Measurements from ENCODE around the gene TADA2B. TPM values are rescaled to one million over a fixed set of nuclear protein-coding genes. Genes with fewer than 3 reads are reported as not detected.

TADA2B gene
- total RNA-seq, 1 donor from 2014 or later = 19.8 TPM

GRCh38 chr4:7087036-7087435, 43.9 kb downstream of the TADA2B start:
- H3K4me2 ChIP-seq (ENCODE audit: low read length) = no peak overlapping the region

GRCh38 chr4:7089213-7089986, 46.2 kb downstream of the TADA2B start:
- FAIRE-seq = no peak
- peaks cover 44% of the 10 kb centered on the region for H3K27me3 Mint-ChIP-seq (ENCODE audit: low read depth, unreplicated experiment)

More at GRCh38 chr4:7087036-7087435, 43.9 kb downstream of the TADA2B start:
- peaks cover 9% of the 10 kb centered on the region for H3K9me3 Mint-ChIP-seq (ENCODE audit: unreplicated experiment)
- H3K27ac ChIP-seq (ENCODE audit: low read depth, low read length) = no peak overlapping the region
- H3K36me3 ChIP-seq (ENCODE audit: insufficient read depth, low read length) = no peaks in the 10 kb centered on the region
- no peak overlapping the region for H2AFZ ChIP-seq (ENCODE audit: low read depth, low read length)
- peaks cover 44% of the 10 kb centered on the region for H3K27me3 Mint-ChIP-seq (ENCODE audit: low read depth, unreplicated experiment)
- H3K4me1 ChIP-seq (ENCODE audit: insufficient read depth, low read length) = peaks cover 3% of the 10 kb centered on the region
- DNase-seq (ENCODE audit: low read depth) (no peak), FAIRE-seq (no peak)
- H3K4me3 Mint-ChIP-seq (ENCODE audit: unreplicated experiment) = no peak overlapping the region
- no peaks in the 10 kb centered on the region for H4K20me1 ChIP-seq (ENCODE audit: insufficient read depth, low read length)
- H3K36me3 Mint-ChIP-seq (ENCODE audit: low read depth, unreplicated experiment) = no peaks in the 10 kb centered on the region
- no peak overlapping the region for H3K27ac Mint-ChIP-seq (ENCODE audit: unreplicated experiment)
- H3K79me2 ChIP-seq (ENCODE audit: insufficient read depth, low read length) = no peaks in the 10 kb centered on the region
- peaks cover 34% of the 10 kb centered on the region for H3K27me3 ChIP-seq (ENCODE audit: insufficient read depth, low read length)
- H3K9ac ChIP-seq (ENCODE audit: low read length) = no peak overlapping the region
- H3K4me1 Mint-ChIP-seq (ENCODE audit: low read depth, unreplicated experiment) = no peaks in the 10 kb centered on the region
- no peak overlapping the region for H3K4me3 ChIP-seq (ENCODE audit: insufficient read depth, low read depth, low read length)
- TF ChIP-seq CTCF (IDR thresholded peaks at IDR 0.05; ENCODE audit: insufficient read depth, low read depth, low read length) (no peak), EZH2 (IDR thresholded peaks at IDR 0.05; ENCODE audit: insufficient read depth, low read length) (no peak)
- H3K9me3 ChIP-seq (ENCODE audit: insufficient read depth, low read depth, low read length) = peaks cover 3% of the 10 kb centered on the region

More at GRCh38 chr4:7089213-7089986, 46.2 kb downstream of the TADA2B start:
- Histone ChIP-seq H4K20me1 (ENCODE audit: insufficient read depth, low read length) (no peaks in the 10 kb centered on the region), H3K36me3 (ENCODE audit: insufficient read depth, low read length) (no peaks in the 10 kb centered on the region), H3K4me3 (ENCODE audit: insufficient read depth, low read depth, low read length) (no peak overlapping the region), H3K4me2 (ENCODE audit: low read length) (no peak overlapping the region), H3K9me3 (ENCODE audit: insufficient read depth, low read depth, low read length) (peaks cover 3% of the 10 kb centered on the region), H3K4me1 (ENCODE audit: insufficient read depth, low read length) (no peaks in the 10 kb centered on the region), H3K79me2 (ENCODE audit: insufficient read depth, low read length) (no peaks in the 10 kb centered on the region), H3K27ac (ENCODE audit: low read depth, low read length) (no peak overlapping the region), H3K9ac (ENCODE audit: low read length) (no peak overlapping the region), H3K27me3 (ENCODE audit: insufficient read depth, low read length) (peaks cover 24% of the 10 kb centered on the region), H2AFZ (ENCODE audit: low read depth, low read length) (no peak overlapping the region)
- DNase-seq (ENCODE audit: low read depth) = no peak
- Mint-ChIP-seq H3K36me3 (ENCODE audit: low read depth, unreplicated experiment) (no peaks in the 10 kb centered on the region), H3K4me1 (ENCODE audit: low read depth, unreplicated experiment) (no peaks in the 10 kb centered on the region), H3K9me3 (ENCODE audit: unreplicated experiment) (peaks cover 13% of the 10 kb centered on the region), H3K4me3 (ENCODE audit: unreplicated experiment) (no peak overlapping the region), H3K27ac (ENCODE audit: unreplicated experiment) (no peak overlapping the region)
- no peak for TF ChIP-seq EZH2 (IDR thresholded peaks at IDR 0.05; ENCODE audit: insufficient read depth, low read length)
- no peak for TF ChIP-seq CTCF (IDR thresholded peaks at IDR 0.05; ENCODE audit: insufficient read depth, low read depth, low read length)

Data from astrocyte (in vitro differentiated cells and primary cell).